Vagina (tissue), 2 donors: ENCODE results near the gene AQP12A. TPM values are rescaled to one million over a fixed set of nuclear protein-coding genes. Genes with fewer than 3 reads are reported as not detected.

Experiments used
- DNase-seq, 2 donors: peaks; one replicate each; pipeline ENCODE4 v3.0.0-alpha.2; 2017; ENCODE audit errors: extremely low spot score in 2 of 2
- H3K27ac ChIP-seq: fragments of 200-600 bp; sonication (generic); one replicate; pipeline ENCODE4 v1.5.1; 2019
- H3K27me3 ChIP-seq: fragments of 200-600 bp; sonication (generic); one replicate; pipeline ENCODE4 v1.5.1; 2019
- H3K36me3 ChIP-seq, 2 donors: fragments of 200-600 bp; sonication (generic); one replicate each; pipeline ENCODE4 v1.5.1; 2017 to 2019
- H3K4me1 ChIP-seq: fragments of 200-600 bp; sonication (generic); one replicate; pipeline ENCODE4 v1.5.1; 2019
- H3K4me3 ChIP-seq, 2 donors: fragments of 200-600 bp; sonication (generic); 1 replicate in 1 of 2; 2 replicates in 1 of 2; pipeline ENCODE4 v1.5.1; 2016 to 2019
- H3K9me3 ChIP-seq: fragments of 200-600 bp; sonication (generic); one replicate; pipeline ENCODE4 v1.5.1; 2019
- POLR2A ChIP-seq, 2 donors: fragments of 450-650 bp; IDR thresholded peaks; one replicate each; pipeline ENCODE4 v1.6.1; 2017; ENCODE audit warnings: antibody characterized with exemption in 2 of 2, mild to moderate bottlenecking in 2 of 2, moderate library complexity in 2 of 2
- POLR2AphosphoS5 ChIP-seq, 2 donors: sonication (generic); formaldehyde crosslinking; IDR thresholded peaks; one replicate each; pipeline ENCODE4 v1.9.0; 2017; ENCODE audit warnings: antibody characterized with exemption in 2 of 2, mild to moderate bottlenecking in 2 of 2, low read depth in 1 of 2; ENCODE audit not compliant: insufficient read depth in 1 of 2
- intact Hi-C: fragments of 100-400 bp; cut with DNase I; formaldehyde crosslinking; loops from one replicate; pipeline ENCODE4 v1.15.1; 2023
- total RNA-seq: library from RNA; depleted of rRNA; stranded (reverse); fragments of >200 nt; gene quantifications from one replicate; pipeline ENCODE4 v1.2.3, GENCODE V29; 2016
- TF ChIP-seq, protein P1 (sequence below), 3 experiments: fragments of 450-650 bp in 2 of 3; fragments of 200-600 bp in 1 of 3; sonication (generic) in 1 of 3; IDR thresholded peaks; one replicate each; pipeline ENCODE4 v1.5.1; 2017 to 2019; ENCODE audit warnings: antibody characterized with exemption in 3 of 3, mild to moderate bottlenecking in 2 of 3, moderate library complexity in 2 of 3

AQP12A gene
- total RNA-seq, 1 donor from 2014 or later, result not detected

DNA sequence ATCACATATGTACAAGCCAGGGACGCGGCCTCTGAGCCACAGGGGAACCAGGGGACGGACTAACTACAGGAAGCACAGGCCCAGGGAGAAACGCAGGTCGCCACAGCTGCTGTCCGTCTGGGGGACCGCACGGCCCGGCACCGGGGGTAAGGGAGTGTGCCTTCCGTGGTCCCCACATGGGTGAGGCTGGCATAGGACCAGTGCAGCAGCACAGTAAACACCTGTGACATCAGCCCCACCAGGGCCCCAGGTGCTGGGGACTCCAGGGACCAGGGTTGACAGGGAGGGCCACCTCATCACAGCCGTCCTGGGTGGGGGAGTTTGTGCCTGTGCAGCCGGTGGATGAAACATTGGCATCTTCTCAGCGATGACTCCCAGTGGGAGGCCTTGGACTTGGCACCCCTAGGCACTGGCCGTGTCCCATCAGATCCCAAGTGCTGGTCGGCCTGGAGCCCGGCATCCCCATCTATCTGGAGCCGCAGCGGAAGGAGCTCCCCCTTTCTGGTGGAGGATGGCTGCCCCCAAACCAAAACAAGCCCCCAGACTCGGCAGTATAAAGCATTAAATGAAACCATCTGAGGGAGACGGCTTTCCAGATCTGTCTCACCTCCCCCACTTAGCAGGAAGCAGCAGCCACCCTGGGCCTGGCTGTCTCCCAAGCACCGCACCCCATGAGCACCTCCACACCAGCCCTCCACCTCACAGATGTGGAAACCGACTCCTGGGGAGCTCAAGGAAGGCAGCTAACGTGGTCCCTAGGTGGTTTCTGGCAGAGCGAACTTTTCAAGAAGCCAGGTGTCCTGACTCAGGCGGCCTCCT is 22.5 kb downstream of the AQP12A start:
- Histone ChIP-seq H3K4me1 (no peaks in the 10 kb centered on the region), H3K9me3 (no peaks in the 10 kb centered on the region), H3K36me3 (no peaks in the 10 kb centered on the region), H3K27ac (no peak overlapping the region), H3K27me3 (no peaks in the 10 kb centered on the region), H3K4me3 (no peak overlapping the region)
- TF ChIP-seq POLR2A (IDR thresholded peaks at IDR 0.05) (no peak), POLR2AphosphoS5 (IDR thresholded peaks at IDR 0.05; ENCODE audit: insufficient read depth in 1 of 2, low read depth in 1 of 2) (no peak)
- TF ChIP-seq, protein P1, sequence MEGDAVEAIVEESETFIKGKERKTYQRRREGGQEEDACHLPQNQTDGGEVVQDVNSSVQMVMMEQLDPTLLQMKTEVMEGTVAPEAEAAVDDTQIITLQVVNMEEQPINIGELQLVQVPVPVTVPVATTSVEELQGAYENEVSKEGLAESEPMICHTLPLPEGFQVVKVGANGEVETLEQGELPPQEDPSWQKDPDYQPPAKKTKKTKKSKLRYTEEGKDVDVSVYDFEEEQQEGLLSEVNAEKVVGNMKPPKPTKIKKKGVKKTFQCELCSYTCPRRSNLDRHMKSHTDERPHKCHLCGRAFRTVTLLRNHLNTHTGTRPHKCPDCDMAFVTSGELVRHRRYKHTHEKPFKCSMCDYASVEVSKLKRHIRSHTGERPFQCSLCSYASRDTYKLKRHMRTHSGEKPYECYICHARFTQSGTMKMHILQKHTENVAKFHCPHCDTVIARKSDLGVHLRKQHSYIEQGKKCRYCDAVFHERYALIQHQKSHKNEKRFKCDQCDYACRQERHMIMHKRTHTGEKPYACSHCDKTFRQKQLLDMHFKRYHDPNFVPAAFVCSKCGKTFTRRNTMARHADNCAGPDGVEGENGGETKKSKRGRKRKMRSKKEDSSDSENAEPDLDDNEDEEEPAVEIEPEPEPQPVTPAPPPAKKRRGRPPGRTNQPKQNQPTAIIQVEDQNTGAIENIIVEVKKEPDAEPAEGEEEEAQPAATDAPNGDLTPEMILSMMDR (IDR thresholded peaks at IDR 0.05), result no peak
- intact Hi-C loops, result no loop called here
- DNase-seq, result no peak

DNA sequence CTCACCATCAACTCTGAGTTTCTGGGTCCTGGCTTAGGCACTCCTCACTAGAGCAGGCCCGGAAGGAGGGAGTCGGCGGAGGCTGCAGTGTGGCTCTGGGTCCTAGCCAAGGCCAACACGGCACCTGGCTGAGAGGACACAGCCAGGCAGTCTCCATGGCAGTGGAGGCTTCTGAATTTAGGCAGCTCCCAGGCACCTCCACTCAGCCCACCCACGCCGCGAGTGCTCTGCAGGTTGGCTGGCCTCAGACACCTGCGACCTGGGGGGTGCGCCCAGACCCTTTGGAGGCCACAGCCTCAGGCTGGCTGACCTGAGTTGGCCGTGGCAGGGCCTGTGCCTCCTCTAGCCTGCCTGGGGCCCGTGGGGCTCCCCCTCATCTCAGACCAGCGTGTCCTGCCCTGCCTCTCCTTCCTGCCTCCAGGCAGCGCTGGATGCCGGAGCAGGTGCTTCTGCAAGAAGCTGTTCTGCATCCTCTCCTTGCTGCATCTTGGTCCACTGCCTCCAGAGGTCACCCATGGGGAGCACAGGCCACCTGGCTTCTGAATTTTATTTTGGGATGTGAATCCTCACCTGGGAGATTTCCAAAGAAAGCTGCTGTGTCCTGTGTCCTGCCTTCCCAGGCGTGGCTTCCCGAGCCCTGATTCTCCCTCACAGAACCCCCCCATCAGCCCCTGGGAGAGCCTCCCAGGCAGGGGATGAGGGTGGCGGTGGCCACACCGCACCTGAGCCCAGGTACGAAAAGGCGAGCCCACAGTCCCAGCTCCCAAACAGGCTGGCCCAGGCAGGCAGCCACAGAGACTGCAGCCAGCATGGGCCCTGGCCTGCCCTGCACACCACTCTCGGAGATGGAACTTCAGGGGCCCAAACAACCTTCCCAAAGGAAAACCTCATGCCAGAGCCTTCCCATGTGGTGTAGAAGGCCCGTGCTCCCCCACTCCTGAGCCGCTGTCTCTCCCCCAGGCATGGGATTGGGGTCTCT is 23.4 kb downstream of the AQP12A start:
- DNase-seq, result no peak
- Histone ChIP-seq H3K9me3 (no peaks in the 10 kb centered on the region), H3K4me1 (no peaks in the 10 kb centered on the region), H3K27ac (no peak overlapping the region), H3K36me3 (no peaks in the 10 kb centered on the region), H3K4me3 (no peak overlapping the region), H3K27me3 (no peaks in the 10 kb centered on the region)
- TF ChIP-seq POLR2AphosphoS5 (IDR thresholded peaks at IDR 0.05; ENCODE audit: insufficient read depth in 1 of 2, low read depth in 1 of 2) (no peak), POLR2A (IDR thresholded peaks at IDR 0.05) (no peak)
- TF ChIP-seq, protein P1 (IDR thresholded peaks at IDR 0.05), result no peak
- intact Hi-C loops, result no loop called here

DNA sequence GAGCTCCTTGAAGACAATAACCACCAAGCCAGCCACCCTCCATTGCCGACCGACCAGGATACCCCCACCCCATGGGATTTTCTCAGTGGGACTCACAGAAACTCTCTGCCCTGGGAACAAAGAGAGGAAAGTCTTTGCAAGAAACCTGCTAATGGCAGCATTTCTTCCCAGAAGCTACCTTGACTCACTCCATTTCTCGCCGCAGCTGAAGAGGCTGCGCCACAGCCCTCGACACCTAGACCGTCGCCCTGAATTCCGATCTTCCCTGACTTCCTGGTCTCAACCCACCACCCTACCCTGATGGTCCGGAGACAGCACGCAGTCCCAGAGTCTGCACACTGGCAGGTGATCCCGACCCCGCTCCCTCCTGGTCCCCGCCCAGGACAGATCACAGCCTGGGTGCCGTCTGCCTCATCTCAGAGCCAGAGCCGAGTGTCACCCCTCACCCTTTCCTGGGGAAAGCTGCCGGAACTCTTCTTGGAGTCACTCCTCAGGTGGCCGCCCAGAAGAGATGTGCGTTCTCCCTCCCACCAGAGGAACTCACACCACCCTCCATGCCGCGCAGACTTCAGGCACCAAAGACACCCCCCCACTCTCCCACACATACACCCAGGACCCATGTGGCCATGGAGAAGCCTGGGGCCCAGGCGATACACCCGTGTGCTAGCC is 24.6 kb downstream of the AQP12A start:
- no peaks in the 10 kb centered on the region for H3K4me1 ChIP-seq
- TF ChIP-seq, protein P1 (IDR thresholded peaks at IDR 0.05), result no peak
- TF ChIP-seq POLR2A (IDR thresholded peaks at IDR 0.05) (no peak), POLR2AphosphoS5 (IDR thresholded peaks at IDR 0.05; ENCODE audit: insufficient read depth in 1 of 2, low read depth in 1 of 2) (no peak)
- DNase-seq, result no peak
- H3K4me3 ChIP-seq, result no peak overlapping the region
- H3K36me3 ChIP-seq, result no peaks in the 10 kb centered on the region
- no peaks in the 10 kb centered on the region for H3K27me3 ChIP-seq
- intact Hi-C loops, result no loop called here
- no peaks in the 10 kb centered on the region for H3K9me3 ChIP-seq
- H3K27ac ChIP-seq, result no peak overlapping the region

DNA sequence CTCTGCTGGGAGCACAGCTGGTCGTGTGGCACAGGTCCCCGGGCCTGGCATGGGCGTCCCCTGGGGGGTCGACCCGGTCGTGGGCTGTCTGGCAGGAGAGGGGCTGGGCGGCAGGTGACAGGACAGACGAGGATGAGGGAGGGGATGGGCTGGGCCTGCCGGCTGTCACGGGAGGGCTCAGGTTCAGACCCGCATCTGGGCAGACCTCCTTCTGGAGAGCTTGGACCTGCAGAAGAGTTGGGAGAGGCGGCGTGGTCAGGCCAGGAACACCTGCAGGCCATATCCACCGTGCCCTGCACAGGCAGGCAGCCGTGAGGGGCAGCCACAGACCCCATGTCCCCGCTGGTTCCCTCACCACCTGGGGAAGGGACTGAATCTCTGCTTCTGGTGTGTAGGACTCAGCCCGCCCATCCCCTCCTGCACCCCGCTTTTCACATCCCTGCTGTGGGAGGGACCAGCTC is 25.5 kb downstream of the AQP12A start:
- intact Hi-C loops, result no loop called here
- no peaks in the 10 kb centered on the region for H3K36me3 ChIP-seq

More for the DNA sequence above, 25.5 kb downstream of the AQP12A start:
- TF ChIP-seq POLR2AphosphoS5 (IDR thresholded peaks at IDR 0.05; ENCODE audit: insufficient read depth in 1 of 2, low read depth in 1 of 2) (no peak), POLR2A (IDR thresholded peaks at IDR 0.05) (no peak)
- TF ChIP-seq, protein P1 (IDR thresholded peaks at IDR 0.05), result no peak
- H3K4me1 ChIP-seq, result no peaks in the 10 kb centered on the region
- no peak overlapping the region for H3K4me3 ChIP-seq
- H3K27ac ChIP-seq, result no peak overlapping the region
- no peaks in the 10 kb centered on the region for H3K27me3 ChIP-seq
- no peaks in the 10 kb centered on the region for H3K9me3 ChIP-seq
- DNase-seq, result no peak
